Activated CD8-positive, alpha-beta memory T cell treated with anti-CD3 and anti-CD28 coated beads, Interleukin-2, amount 50 U/mL, for 48 hours (primary cell): ENCODE measurements around the gene TUFT1.
"Not testable (repeated sequence)": the region's sequence is repeated elsewhere in the genome, so short reads cannot be mapped to it uniquely, and the experiment has no call there.

Experiments
- DNase-seq: peaks from one replicate; pipeline ENCODE4 v3.0.0-alpha.2; 2020

The TUFT1 gene

DNA sequence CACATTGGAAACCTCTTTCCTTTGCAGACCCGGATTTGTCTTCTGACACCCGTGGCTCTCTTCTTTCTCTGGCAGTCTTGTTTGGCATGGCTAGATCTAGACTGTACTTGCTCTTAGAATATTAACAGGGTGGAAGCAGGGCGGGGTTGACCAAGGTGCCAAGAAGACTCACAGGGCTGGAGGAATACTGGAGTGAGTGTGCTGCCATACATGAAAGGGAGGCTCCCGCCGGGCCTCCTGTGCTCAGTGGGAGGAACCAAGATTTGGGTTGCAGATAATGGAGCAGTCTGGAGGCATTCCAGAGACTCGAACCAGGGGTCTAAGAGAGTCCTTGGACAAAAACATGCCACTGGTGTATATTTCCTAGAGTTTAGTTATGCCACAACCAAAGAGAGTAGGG lies 44.2 kb downstream of the TUFT1 start:
- no peak for DNase-seq

DNA sequence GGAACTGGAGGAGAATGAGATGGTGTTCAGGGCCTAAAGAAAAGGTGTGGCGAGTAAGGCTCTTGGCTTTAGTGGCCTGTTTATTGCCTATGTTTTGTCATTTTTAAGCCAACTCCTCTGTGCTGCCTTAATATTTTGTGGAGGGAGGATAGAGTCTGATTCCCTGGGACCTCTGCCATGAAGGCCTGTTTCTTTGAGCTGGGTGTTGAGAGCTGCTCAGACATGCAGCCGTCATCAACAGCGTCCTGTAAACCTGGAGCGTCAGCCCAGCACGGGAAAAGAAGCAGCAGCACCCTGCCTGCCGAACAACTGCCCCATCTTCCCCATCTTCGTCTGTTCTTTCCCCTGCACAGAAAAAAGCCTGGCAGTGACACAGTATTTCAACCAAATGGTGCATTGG lies 44.7 kb downstream of the TUFT1 start:
- DNase-seq: no peak

DNA sequence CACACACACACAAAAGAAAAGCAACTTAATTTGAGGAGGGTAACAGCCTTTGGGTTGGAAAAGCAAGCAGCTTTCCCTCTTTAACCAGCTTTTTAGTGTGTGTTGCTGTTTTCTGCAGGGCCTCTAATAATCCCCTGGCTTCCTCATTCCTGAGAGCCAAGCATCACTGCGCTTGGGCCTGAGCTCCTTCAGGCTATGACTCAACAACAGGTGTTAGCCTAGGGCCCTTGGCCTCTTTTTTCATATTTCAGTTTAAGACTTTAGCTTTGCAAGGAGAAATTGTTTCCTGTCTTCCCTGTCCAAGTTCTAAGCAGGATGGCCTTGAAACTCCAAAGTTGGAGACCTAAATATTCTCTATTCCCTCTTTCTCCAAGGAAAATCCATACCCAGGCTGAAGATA lies 45.5 kb downstream of the TUFT1 start:
- no peak for DNase-seq

DNA sequence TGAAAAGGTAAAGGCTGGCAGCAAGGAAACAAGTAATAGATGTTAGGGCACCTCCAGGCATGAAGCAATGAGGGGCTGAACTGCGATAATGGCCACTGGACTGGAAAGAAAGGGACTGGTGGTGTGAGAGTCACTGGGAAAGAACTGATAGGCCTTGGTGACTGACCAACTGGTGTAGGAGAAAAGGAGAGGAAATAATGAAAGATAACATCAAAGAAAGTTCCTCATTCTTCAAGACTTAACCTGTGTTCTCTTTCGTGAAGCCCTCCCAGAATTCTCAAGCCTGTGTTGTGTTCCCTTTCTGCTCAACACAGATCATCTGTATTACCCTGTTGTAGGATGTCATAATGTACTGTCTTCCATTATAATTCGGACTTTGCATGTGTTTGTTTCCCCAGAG lies 50.9 kb downstream of the TUFT1 start:
- DNase-seq: no peak

DNA sequence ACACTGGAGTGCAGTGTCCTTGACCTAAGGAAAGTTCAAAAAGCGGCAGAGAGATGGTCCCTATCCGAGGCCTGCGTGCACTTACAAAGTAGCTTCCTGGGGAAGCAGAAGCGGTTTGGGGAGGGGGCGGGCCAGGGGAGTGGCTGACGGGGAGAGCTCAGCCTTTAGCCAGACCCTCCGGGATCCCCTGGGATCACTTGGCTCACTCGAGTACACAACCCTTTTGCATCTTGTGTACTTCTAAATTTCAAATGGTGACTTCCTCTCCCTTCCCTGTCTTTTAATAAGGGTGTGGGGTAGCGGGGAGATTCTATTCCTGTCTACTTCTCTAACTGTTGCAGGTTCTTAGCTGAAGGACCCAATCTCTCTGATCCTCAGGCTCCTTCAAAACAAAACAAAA lies 53.6 kb downstream of the TUFT1 start:
- DNase-seq: no peak

DNA sequence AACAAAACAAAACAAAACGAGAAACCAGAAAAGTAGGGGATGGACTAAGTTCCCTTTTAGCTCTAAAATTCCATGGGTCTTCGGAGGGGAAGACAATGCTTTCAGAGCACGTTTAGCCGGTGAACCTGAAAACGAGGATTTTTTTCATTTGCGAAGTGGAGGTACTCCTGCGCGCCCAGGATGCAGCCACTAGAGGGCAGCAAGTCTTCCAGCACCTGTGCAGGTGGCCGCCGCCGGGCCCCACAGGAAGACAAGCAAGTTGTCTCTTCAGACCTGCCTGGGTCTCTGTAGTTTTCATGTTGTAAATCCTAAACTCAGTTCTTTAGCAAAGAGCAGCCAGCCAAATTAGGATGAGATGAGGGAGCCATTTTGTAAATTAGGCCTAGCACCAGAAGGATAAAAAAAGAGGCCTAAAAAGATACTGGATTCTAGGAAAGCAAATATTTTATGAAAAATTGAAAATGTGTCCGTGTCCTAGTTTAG lies 54.1 kb downstream of the TUFT1 start:
- DNase-seq: peak; percentile 91

DNA sequence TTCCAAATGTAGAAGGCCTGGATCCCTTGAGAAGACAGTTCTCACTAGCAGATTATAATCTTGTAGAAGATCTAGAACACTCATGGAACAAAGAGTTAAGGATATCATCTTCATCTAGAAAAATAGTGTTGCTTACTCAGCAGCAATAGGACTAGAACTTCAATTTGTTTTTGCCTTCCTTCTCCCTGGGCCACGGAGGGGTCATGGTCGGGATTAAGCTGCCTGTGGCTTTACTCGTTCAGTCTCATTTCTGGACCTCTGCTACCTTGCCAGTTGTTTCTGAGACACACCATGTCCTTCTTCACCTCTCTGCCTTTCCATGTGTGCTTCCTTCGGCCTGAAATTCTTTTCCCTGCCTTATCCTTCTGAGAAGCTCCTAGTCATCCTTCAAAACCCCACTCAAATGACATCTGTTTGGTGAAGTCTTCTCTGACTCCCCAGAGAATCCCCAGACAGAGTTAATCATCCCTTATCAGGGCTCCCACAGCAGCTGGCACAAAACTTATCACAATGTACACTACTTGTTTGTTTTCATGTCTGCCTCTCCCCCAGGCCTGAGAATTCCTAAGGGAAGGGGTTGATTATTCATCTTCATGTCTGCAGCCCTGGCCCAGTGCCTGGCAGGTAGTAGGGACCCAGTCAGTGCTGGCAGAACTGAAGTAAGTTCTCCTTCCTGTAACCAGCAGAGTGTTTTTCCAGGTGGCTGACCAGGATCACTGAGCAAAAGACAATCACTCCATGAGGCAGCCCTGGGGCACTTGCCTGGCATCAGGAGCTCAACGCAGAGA lies 56.3 kb downstream of the TUFT1 start:
- DNase-seq: no peak

DNA sequence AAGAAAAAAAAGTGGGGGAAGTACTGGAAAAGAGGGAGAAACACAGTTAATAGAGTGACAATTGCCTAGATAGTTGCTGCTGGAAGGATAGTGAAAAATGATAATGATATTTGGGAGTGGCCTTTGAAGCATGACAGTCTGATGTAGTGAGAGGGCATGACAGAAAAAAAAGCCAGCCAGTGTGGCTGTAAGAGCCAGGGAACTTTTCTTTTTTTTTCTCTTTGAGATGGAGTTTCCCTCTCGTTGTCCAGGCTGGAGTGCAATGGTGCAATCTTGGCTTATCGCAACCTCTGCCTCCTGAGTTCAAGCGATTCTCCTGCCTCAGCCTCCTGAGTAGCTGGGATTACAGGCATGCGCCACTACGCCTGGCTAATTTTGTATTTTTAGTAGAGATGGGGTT lies 62.4 kb downstream of the TUFT1 start:
- not testable (repeated sequence) for DNase-seq

DNA sequence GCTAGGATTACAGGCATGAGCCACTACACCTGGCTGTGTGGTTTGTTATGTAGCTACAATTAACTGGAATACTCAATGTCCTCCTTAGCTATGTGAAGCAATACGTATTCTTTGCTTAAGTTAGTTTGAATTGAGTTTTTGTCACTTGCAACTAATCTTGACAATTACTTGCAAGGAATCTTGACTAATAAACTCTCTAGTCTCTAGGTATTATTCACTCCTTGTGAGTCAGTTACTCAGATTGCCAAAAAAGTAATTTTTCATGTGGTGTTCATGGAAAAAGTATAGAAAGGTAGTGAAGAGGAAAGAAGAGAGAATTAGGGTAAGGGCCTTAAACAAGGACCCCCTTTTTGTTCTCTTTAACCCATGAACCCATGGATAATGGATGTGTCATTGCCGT lies 64.2 kb downstream of the TUFT1 start:
- DNase-seq: no peak

DNA sequence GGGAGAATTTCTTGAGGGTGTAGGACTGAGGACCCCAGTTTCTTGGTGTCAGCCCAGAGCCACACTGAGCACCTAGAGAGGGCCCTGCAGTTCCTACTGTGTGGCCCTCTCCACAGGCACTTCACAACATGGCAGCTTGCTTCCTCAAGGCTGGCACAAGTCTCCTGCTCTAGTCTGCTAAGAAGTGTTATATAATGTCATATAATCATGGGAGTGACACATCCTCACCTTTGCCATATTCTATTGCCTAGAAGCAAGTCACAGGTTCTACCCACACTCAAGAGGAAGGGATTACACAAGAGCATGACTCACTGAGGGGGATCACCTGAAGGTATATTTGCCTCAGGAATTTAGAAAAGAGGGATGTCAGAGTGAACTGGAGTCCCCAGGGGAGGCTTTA lies 66.3 kb downstream of the TUFT1 start:
- DNase-seq: no peak

DNA sequence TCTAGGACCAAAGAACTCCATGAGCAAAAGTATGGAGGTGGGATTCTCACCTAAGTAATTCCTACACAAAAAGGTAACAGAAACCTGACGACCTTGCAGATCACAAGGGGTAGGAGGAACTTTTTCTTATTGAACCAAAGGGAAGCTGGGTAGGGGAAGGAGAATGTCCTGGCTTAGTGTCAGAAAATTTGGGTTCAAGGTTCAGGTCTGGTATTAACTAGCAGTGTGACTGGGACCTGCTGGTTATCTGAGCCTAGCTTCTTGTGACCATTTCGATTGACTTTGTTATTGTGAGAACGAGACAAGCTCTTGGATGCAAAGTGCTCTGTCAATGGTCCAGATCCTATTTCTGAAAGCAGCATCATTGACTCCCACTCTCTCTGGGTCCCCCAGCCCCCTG lies 66.7 kb downstream of the TUFT1 start:
- DNase-seq: no peak

DNA sequence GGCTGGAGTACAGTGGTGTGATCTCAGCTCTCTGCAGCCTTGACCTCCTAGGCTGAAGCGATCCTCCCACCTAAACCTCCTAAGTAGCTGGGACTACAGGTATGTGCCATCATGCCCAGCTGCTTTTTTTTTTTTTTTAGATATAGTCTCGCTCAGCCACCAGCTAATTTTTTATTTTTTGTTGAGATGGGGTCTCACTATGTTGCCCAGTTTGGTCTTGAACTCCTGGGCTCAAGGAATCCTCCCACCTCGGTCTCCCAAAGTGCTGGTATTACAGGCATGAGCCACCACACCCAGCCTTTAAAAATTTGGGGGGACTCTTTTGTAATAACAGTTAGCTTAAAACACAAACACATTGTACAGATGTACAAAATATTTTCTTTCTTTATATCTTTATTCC lies 70.0 kb downstream of the TUFT1 start:
- no peak for DNase-seq

DNA sequence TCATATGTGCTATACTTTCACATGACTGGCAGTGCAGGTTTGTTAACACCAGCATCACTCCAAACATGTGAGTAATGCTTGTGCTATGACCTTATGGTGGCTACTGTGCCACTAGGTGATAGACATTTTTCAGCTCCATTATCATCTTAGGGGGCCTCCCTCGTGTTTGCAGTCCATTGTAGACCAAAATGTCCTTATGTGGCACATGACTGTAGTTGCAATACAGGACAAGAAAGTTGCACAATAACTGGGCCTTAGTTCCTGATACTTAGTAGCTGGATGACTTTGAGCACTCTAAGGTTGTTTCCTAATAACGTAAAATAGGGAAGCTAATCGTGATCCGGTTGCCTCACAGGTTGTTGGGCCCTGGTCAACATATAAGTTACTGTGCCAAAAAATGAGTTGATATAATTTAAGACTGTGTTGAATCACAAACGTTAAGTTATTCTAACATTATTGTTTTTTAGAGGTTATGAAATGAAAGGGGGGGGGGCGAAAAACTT lies 71.2 kb downstream of the TUFT1 start:
- DNase-seq: no peak

DNA sequence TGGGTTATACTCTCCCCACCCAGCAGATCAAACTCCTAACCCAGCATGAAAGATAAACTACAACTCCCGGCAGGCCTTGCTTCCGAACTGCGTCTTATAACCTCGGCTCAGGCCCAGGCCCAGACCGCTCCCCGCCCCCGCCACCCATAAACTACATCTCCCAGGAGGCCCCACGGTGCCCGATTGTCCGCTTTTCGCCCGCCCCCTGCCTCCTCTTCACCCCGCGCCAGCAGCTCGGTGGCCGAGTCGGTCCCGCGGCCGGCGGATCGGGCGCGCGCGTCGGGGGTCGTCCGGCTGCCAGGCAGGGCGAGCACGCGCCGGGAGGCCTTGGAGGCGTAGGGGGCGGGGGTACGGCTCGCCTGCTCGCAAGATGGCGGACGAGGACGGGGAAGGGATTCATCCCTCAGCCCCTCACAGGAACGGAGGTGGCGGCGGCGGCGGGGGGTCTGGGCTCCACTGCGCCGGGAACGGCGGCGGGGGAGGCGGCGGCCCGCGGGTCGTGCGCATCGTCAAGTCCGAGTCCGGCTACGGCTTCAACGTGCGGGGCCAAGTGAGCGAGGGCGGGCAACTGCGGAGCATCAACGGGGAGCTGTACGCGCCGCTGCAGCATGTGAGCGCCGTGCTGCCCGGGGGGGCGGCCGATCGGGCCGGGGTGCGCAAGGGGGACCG lies 71.9 kb downstream of the TUFT1 start, which contains the start of gene SNX27:
SNX27 (plus strand) TSS at position 219 of the 669 bp plus-strand sequence; CDS start at position 371, 152 bp downstream.
- DNase-seq: peak; percentile 89

DNA sequence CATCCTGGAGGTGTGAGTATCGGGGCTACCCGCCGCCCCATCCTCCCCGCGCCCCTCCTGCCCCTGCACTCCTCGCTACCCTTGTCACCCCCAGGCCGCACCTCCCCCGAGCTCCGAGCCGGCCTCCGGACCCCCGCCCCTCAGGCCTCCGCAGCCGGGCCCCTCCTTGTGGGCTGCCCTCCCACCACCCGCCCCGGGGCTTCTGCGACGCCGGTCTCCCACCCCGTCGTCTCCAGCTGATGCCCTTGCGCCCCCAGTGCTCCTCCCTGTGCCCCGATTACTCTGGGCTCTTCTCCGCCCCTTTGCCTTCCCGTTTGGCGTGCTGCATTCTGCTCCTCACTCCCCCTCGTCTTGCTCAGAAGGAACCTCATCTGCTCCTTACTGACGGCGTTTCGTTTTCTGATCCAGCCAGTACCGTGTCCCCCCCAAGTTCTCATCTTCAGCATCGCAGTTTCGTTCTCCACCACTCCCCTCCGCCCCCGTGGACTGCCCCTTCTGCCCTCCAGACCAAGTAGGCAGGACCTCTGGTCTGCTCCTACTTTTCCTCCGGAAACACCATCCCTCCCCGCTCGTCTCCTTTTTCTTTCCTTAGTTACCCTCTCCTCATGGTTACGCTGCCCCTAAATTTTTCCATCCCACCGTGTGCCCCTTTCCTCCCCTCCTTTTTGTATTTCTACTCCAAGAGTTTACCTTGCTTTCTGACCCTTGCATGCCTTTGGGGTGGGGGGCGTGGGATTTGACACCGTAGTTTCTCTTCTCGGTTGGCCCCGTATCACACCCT lies 72.6 kb downstream of the TUFT1 start:
- DNase-seq: peak; percentile 62

DNA sequence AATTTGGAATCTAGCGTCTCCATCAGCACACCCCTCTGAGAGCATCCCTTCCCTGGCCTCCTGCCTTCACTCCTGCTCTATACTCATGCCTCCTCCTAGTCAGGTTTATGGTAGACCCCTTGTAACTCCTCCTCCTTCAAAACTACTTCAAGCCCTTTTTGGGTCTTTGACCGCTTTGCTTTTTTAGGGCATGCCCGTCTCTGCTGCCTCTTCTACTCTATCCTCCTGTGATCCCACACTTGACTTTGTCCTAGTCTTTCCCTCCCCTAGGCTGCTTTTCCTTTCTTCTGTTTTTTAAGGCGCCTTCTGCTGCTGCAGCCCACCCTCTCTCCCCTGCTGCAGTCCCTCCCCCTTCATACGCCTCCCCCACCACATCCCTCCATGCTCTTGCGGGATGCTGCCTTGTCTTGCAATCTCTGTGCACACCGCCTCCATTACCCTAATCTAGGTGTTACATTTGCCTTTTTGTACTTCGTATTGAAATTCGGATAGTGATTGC lies 73.2 kb downstream of the TUFT1 start:
- no peak for DNase-seq

DNA sequence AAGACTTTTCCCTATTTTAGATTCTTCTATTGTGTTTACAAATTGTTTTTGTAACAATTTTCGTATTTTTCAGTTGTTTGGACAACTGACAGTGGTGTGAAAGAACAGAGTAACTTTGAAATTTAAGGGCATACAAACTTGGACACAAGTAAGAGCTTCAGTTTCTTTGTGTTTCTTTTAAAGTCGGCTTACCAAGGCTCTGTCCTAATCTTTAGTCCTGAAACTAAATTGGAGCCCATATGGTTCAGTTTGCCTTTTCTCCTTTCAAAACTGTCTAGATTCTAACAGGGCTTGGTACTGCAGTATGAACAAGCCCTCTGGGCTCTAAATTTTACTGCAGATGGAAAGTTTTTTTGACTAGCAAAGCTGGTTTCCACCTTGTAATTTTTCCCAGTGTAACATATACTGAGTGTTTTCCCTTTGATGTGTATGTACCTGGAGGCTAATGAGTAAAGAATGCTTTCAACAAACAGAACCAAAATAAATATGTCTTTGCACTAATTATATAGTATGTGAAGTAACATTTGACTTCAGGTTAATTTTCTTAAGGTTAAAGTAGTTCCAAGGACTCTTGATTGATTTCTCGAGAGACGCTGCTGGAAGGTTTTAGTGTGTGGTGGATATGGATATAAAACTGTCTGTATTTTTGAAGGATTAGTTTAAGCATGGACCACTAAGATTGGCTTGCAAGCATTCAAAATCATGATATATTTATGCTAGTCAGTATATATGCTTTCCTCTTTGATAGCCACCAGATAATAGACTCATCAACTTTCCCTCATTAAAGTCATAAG lies 75.8 kb downstream of the TUFT1 start:
- no peak for DNase-seq

DNA sequence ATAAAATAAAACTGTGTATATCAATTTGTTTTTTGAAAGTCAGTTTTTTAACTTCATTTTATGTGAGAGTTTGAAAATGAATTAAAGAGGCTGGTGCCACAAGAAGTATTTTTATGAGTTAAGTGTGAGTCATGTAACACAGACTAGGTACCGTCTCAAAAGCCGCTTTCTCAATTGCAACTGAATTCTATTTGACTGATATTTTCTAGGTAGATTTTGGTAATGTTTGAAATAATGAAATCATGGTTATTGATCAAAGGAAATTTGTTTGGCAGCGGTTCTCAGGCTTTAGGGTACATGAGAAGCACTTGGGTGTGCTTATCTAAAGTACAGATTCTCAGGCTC lies 76.4 kb downstream of the TUFT1 start:
- no peak for DNase-seq

DNA sequence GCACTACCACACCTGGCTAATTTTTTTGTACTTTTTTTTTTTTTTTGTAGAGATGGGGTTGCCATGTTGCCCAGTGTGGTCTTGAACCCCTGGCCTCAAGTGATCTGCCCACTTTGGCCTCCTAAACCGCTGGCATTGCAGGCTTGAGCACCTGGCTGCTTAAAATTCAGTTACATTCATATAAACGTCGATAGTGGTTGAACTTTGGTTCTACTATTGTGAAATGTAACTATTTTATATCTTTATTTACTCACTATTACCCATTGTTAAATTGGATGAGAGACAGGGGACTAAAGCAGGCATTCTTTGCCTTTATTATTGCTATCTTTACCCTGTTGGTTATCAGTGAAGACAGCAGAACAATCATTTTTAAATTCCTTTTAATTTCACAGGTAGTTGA lies 77.9 kb downstream of the TUFT1 start:
- no peak for DNase-seq

DNA sequence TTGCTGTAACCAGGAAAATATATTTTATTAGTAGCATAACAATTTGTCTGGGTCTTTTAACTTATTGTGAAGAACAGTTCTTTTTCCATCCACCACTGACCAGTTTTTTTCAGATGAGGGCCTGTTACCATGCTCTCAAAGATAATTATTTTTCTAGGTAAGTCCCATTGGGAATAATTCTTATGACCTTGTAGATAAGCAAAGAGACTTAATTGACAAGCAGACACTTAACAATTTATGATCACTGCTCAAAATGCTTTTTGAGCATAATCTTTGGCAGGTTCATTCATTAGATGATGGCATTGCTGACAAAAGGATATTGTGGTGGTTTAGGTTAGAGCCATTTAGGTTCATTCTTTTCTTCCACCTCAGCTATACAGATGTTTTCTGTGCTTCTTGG lies 78.4 kb downstream of the TUFT1 start:
- DNase-seq: no peak

DNA sequence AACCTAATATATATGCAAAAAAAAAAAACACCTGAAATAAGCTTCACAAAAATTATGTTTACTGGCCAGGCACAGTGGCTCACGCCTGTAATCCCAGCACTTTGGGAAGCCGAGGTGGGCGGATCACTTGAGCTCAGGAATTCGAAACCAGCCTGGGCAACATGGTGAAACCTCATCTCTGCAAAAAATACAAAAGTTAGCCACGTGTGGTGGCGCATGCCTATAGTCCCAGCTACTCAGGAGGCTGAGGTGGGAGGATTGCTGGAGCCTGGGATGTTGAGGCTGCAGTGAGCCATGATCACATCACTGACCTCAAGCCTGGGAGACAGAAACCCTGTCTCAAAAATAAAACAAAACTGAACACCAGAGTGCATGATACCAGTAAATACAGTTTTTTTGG lies 78.9 kb downstream of the TUFT1 start:
- DNase-seq: not testable (repeated sequence)

DNA sequence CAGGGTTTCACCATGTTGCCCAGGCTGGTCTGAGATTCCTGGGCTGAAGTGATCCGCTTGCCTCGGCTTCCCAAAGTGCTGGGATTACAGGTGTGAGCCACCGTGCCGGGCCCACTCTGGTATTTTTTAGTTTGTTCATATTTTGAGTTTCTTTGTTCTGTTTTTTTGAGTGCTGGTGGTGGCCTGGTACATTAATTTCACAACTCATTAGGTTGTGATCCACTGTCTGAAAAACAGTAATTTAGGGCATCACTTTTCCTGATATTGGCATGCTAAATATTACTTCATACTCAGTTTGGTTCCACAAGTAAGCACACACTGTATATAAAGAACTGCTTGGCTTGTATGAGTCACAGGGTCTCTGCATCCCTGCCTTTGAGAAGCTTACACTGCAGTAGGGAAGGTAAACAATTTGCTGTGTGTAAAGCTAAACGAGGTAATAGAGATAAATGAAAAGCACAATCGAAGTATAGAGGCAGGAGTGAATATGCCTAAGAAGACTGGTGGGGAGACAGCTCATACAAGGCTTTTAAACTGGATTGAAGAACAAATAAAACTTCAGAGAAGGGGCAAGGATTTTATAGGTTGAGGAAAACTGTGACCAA lies 79.5 kb downstream of the TUFT1 start:
- DNase-seq: no peak
